K562 (cell line): Measurements from ENCODE around the gene KATNAL2. TPM values are rescaled to one million over a fixed set of nuclear protein-coding genes. Genes with fewer than 3 reads are reported as not detected.
A peak's percentile ranks its signal among the peaks of the same experiment; 100 is the strongest.

Experiments
- ATAC-seq: fragments of 200-7000 bp; cut with Tn5 transposase; 3 replicates; pipeline ENCODE4 v1.9.1; 2020; ENCODE audit warnings: moderate library complexity
- BruUV-seq: library from RNA; stranded (reverse); fragments of 400-500 nt; replicated peaks from 2 replicates; lab custom pipeline; 2021; lab: Mats Ljungman, UMichigan
- CTCF ChIA-PET: fragments of 300-600 bp; formaldehyde crosslinking; extraction: SDS; loops from one replicate; lab custom pipeline; 2021; ENCODE audit warnings: low intra/inter-chr PET ratio; lab: Yijun Ruan, JAX
- POLR2A ChIA-PET: fragments of 300-600, 350-650 bp; sonication (Branson Sonifier 250); formaldehyde crosslinking; extraction: SDS; loops from one replicate; lab custom pipeline; 2021; ENCODE audit warnings: antibody characterized with exemption, inconsistent platforms; lab: Yijun Ruan, JAX
- DNase-seq, 4 experiments: peaks; one replicate each; pipeline versions ENCODE4 v3.0.0 to v3.0.0-alpha.2; 2011 to 2018; ENCODE audit warnings: low spot score in 3 of 4, mixed read lengths in 3 of 4; ENCODE audit errors: extremely low read depth in 1 of 4
- FAIRE-seq: peaks from 2 replicates; lab custom pipeline; 2011; peaks lifted over from hg19 to GRCh38; lab: Jason Lieb, UNC
- H2AFZ ChIP-seq: 2 replicates; pipeline ENCODE4 v1.6.0; 2011; ENCODE audit warnings: low read depth, low read length, control low read depth, inconsistent platforms
- H3K27ac ChIP-seq: fragments of 200-600 bp; 3 replicates; pipeline ENCODE4 v1.8.0; 2011; ENCODE audit warnings: low read depth, mild to moderate bottlenecking, control low read depth, inconsistent platforms, low read length, moderate library complexity, mixed read lengths; ENCODE audit errors: extremely low read depth
- H3K27me3 ChIP-seq, 2 experiments: fragments of 300-600 bp in 1 of 2; 2 replicates in 1 of 2; 3 replicates in 1 of 2; pipeline versions ENCODE4 v1.6.0 to v1.8.0; 2011; ENCODE audit warnings: inconsistent platforms in 2 of 2, low read length in 2 of 2, mild to moderate bottlenecking in 1 of 2, mixed read lengths in 1 of 2, moderate library complexity in 1 of 2; ENCODE audit not compliant: control insufficient read depth in 2 of 2, insufficient read depth in 2 of 2
- H3K36me3 ChIP-seq: fragments of 300-600 bp; 3 replicates; pipeline ENCODE4 v1.8.0; 2011; ENCODE audit warnings: mild to moderate bottlenecking, low read length, inconsistent platforms; ENCODE audit not compliant: control insufficient read depth, insufficient read depth
- H3K4me1 ChIP-seq, 2 experiments: fragments of 200-600 bp in 1 of 2; replicated peaks in 1 of 2; 2 replicates in 1 of 2; 3 replicates in 1 of 2; pipeline versions ENCODE4 v1.5.1 to v1.8.0; 2011; ENCODE audit warnings: inconsistent platforms in 2 of 2, low read length in 2 of 2, mild to moderate bottlenecking in 1 of 2, mixed read lengths in 1 of 2, moderate library complexity in 1 of 2; ENCODE audit not compliant: control insufficient read depth in 2 of 2, insufficient read depth in 2 of 2
- H3K4me2 ChIP-seq: 2 replicates; pipeline ENCODE4 v1.6.1; 2011; ENCODE audit warnings: low read length, control low read depth, inconsistent platforms, mixed read lengths; ENCODE audit not compliant: insufficient read depth
- H3K4me3 ChIP-seq: fragments of 200-600 bp; sonication (generic), shearing (Covaris generic); 2 replicates; pipeline ENCODE4 v1.5.1; 2016; ENCODE audit warnings: control low read depth, inconsistent platforms
- H3K79me2 ChIP-seq: fragments of 200-600 bp; 3 replicates; pipeline ENCODE4 v1.8.0; 2011; ENCODE audit warnings: low read length, inconsistent platforms; ENCODE audit not compliant: control insufficient read depth, insufficient read depth
- H3K9ac ChIP-seq, 2 experiments: 2 replicates each; pipeline versions ENCODE4 v1.6.0 to v1.6.1; 2011; ENCODE audit warnings: low read depth in 2 of 2, low read length in 2 of 2, control low read depth in 1 of 2, inconsistent platforms in 1 of 2, mild to moderate bottlenecking in 1 of 2, mixed read lengths in 1 of 2; ENCODE audit not compliant: insufficient read depth in 1 of 2
- H3K9me1 ChIP-seq: one replicate; pipeline ENCODE4 v1.6.0; 2011; ENCODE audit warnings: inconsistent platforms, mild to moderate bottlenecking, low read length, moderate library complexity; ENCODE audit not compliant: control insufficient read depth, insufficient read depth
- H3K9me3 ChIP-seq: replicated peaks from 2 replicates; pipeline ENCODE4 v1.5.1; 2011; ENCODE audit warnings: low read depth, low read length, inconsistent platforms; ENCODE audit not compliant: control insufficient read depth, insufficient read depth
- H4K20me1 ChIP-seq: replicated peaks from 2 replicates; pipeline ENCODE4 v1.6.1; 2011; ENCODE audit warnings: low read length, inconsistent platforms, mixed read lengths; ENCODE audit not compliant: control insufficient read depth, insufficient read depth
- C11orf30 ChIP-seq: fragments of 450-650 bp; IDR thresholded peaks from 2 replicates; pipeline ENCODE4 v1.6.1; 2016; ENCODE audit warnings: low read depth, mild to moderate bottlenecking
- CCAR2 ChIP-seq: fragments of 200-400 bp; formaldehyde crosslinking; IDR thresholded peaks from 2 replicates; pipeline ENCODE4 v1.6.1; 2017; ENCODE audit warnings: mild to moderate bottlenecking, low read depth, low read length
- CREBBP ChIP-seq: IDR thresholded peaks from one replicate; pipeline ENCODE4 v1.6.1; 2012; ENCODE audit warnings: low read depth, mild to moderate bottlenecking, control low read depth, inconsistent platforms, low read length
- DIDO1 ChIP-seq: fragments of 450-650 bp; IDR thresholded peaks from 2 replicates; pipeline ENCODE4 v1.6.1; 2016; ENCODE audit warnings: low read depth, missing biosample characterization, missing genetic modification characterization
- HEY1 ChIP-seq: fragments of 250-450 bp; sonication (Bioruptor Pico); IDR thresholded peaks from 2 replicates; pipeline ENCODE4 v1.5.0; 2020; ENCODE audit warnings: mild to moderate bottlenecking, moderate library complexity, borderline replicate concordance
- NFATC3 ChIP-seq: fragments of 450-650 bp; IDR thresholded peaks from 2 replicates; pipeline ENCODE4 v1.6.1; 2017; ENCODE audit warnings: mild to moderate bottlenecking
- NFRKB ChIP-seq: fragments of 450-650 bp; IDR thresholded peaks from 2 replicates; pipeline ENCODE4 v1.6.1; 2016; ENCODE audit warnings: low read depth
- PCBP2 ChIP-seq: fragments of 200-400 bp; formaldehyde crosslinking; IDR thresholded peaks from 2 replicates; pipeline ENCODE4 v1.6.1; 2018; ENCODE audit warnings: low read length, low read depth, mild to moderate bottlenecking, moderate library complexity; ENCODE audit not compliant: poor library complexity, severe bottlenecking
- SREBF2 ChIP-seq: sonication (generic); formaldehyde crosslinking; IDR thresholded peaks from 2 replicates; pipeline ENCODE4 v1.4.0; 2020; ENCODE audit warnings: mild to moderate bottlenecking, missing genetic modification reagents
- TEAD2 ChIP-seq: fragments of 450-650 bp; IDR thresholded peaks from 2 replicates; pipeline ENCODE4 v1.6.1; 2016; ENCODE audit warnings: missing genetic modification characterization, control low read depth, missing compliant biosample characterization
- ZMIZ1 ChIP-seq, 2 experiments: fragments of 150-350 bp in 1 of 2; IDR thresholded peaks; 2 replicates each; pipeline ENCODE4 v1.6.1; 2012 to 2016; ENCODE audit warnings: low read depth in 2 of 2, low read length in 2 of 2, mild to moderate bottlenecking in 1 of 2, moderate library complexity in 1 of 2
- WGBS: fragments of 100-300 bp; shearing (Covaris generic); methylation state at CpG from one replicate; pipeline ENCODE4 v1.1.6; 2016; ENCODE audit warnings: low coverage, mixed read lengths; ENCODE audit not compliant: insufficient coverage; ENCODE audit errors: missing lambda C conversion rate; 5-methylcytosine and 5-hydroxymethylcytosine counted together
- in situ Hi-C: fragments of 300-500 bp; cut with MboI; formaldehyde crosslinking; loops from 4 replicates; pipeline ENCODE4 v1.15.0; 2018; ENCODE audit warnings: inconsistent platforms, mixed read lengths
- intact Hi-C: fragments of 100-400 bp; cut with micrococcal nuclease; formaldehyde crosslinking; loops from 2 replicates; pipeline ENCODE4 v1.14.2; 2022
- polyA plus RNA-seq, 8 experiments: library from polyadenylated mRNA; depleted of rRNA in 4 of 8; stranded (reverse) in 5 of 8; unstranded in 3 of 8; fragments of >200 nt; fragmentation: Nextera tagmentation in 2 of 8; fragmentation: Illumina TruSeq in 1 of 8; extraction: Ambion mirVana in 2 of 8; extraction: Trizol in 1 of 8; gene quantifications; 2 replicates each; pipeline versions ENCODE4 v1.2.1 to v1.2.3, GENCODE V29; 2011 to 2014; ENCODE audit warnings: inconsistent platforms in 1 of 8, missing spikeins in 1 of 8
- total RNA-seq, 7 experiments: library from RNA; depleted of rRNA in 6 of 7; stranded (reverse); fragments of >200 nt in 6 of 7; fragmentation: Illumina TruSeq in 2 of 7; extraction: Trizol in 2 of 7; gene quantifications; 2 replicates each; pipeline versions ENCODE4 v1.2.1 to v1.2.3, GENCODE V29; 2011 to 2021; ENCODE audit warnings: low replicate concordance in 1 of 7

Gene KATNAL2
- total and polyA plus RNA-seq, 9 of the 15 experiments (the other 6 are each of a cell fraction or from before 2014, with no cell fraction given): 0.08 to 1.2 (median 0.48) TPM

- TF ChIP-seq ZMIZ1 (IDR thresholded peaks at IDR 0.05; ENCODE audit: low read depth in 2 of 2, low read length in 2 of 2): no peak
- TF ChIP-seq DIDO1 (tag): no peak
- TF ChIP-seq CCAR2: no peak
- no peak for TF ChIP-seq SREBF2
- TF ChIP-seq NFATC3: no peak
- no peak for TF ChIP-seq C11orf30
- no peak for TF ChIP-seq NFRKB
- no peak for TF ChIP-seq TEAD2 (tag)
These were observed 159.7 kb downstream of the KATNAL2 start (continued) for GRCh38 chr18:47077111-47077510.

GRCh38 chr18:47080872-47081271 lies 163.5 kb downstream of the KATNAL2 start:
- no peaks in the 10 kb centered on the region for H3K79me2 ChIP-seq
- no peak overlapping the region for H2AFZ ChIP-seq
- in situ Hi-C loops: no loop called here
- no peak overlapping the region for H3K9ac ChIP-seq
- ChIA-PET POLR2A (interaction anchor here (0.6 kb wide), 1 partner anchor 143 kb away, joined by 3 read pairs; no protein-coding TSS in a partner anchor), CTCF (no interaction called here)
- no peaks in the 10 kb centered on the region for H3K36me3 ChIP-seq
- no peak for FAIRE-seq
- no peaks in the 10 kb centered on the region for H3K9me1 ChIP-seq
- H3K4me2 ChIP-seq: no peak overlapping the region
- H3K27ac ChIP-seq: no peak overlapping the region
- TF ChIP-seq CREBBP (no peak), PCBP2 (peak; percentile 54), HEY1 (CRISPR knock-in tag) (no peak)
- WGBS: 0% methylated on average over 1 of the region's 2 CpGs
- DNase-seq: no peak
- no TSS peak for BruUV-seq
- no peak overlapping the region for H3K4me3 ChIP-seq
- intact Hi-C loops: no loop called here
- no peaks in the 10 kb centered on the region for H3K4me1 ChIP-seq
- no peaks in the 10 kb centered on the region for H4K20me1 ChIP-seq
- ATAC-seq: no peak
- peaks cover 0 to 2% of the 10 kb centered on the region in 2 experiments; a peak in 1 of 5 replicates for H3K27me3 ChIP-seq
- no peaks in the 10 kb centered on the region for H3K9me3 ChIP-seq
